LNCaP clone FGC (cell line): Measurements from ENCODE around the gene WDR17.

Source experiments
- DNase-seq: peaks from one replicate; pipeline ENCODE4 v3.0.0-alpha.2; 2011; ENCODE audit warnings: low read depth
- H3K4me3 ChIP-seq: 2 replicates; pipeline ENCODE4 v1.5.1; 2011; ENCODE audit warnings: mild to moderate bottlenecking, low read depth, low read length, control low read depth
- CTCF ChIP-seq: IDR thresholded peaks from 2 replicates; pipeline ENCODE4 v1.5.1; 2012; ENCODE audit warnings: mild to moderate bottlenecking; ENCODE audit not compliant: control insufficient read depth, insufficient read depth; ENCODE audit errors: extremely low read depth

Gene WDR17

GRCh38 chr4:176084769-176085168, 19.1 kb downstream of the WDR17 start:
- no peak overlapping the region for H3K4me3 ChIP-seq

DNA sequence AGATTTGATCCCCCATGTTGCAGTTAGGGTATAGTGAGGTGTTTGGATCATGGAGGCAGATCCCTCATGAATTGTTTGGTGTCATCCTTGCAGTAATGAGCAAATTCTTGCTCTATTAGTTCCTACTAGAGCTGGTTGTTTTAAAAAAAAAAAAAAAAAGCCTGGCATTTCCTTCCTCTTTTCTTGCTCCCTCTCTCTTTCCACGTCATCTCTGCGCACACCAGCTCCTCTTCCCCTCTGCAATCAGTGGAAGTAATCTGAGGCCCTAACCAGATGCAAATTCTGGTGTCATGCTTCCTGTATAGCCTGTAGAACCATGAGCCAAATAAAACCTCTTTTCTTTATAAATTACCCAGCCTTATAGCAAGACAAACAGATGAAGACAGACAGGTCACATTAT, 24.5 kb downstream of the WDR17 start:
- no peak overlapping the region for H3K4me3 ChIP-seq
- TF ChIP-seq CTCF: no peak
- no peak for DNase-seq

More at GRCh38 chr4:176084769-176085168, 19.1 kb downstream of the WDR17 start:
- no peak for DNase-seq
- TF ChIP-seq CTCF: no peak

DNA sequence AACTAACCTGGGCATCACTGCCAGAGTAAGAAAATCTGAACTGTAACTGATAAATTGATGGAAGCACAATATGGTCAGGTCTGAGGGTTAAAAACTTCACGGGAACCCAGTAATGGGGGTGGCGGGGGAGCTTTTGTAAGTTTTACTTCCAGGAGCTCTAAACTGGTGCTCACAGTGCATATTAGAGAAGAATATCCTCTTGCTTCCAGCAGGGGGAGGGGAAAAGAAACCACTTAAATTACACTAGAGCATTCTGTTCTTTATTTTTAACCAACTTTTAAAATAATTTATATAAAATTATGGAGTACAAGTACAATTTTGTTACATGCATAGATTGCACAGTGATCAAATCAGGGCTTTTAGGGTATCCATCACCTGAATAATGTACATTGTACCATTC, 33.7 kb downstream of the WDR17 start:
- H3K4me3 ChIP-seq: no peak overlapping the region
- TF ChIP-seq CTCF: no peak
- no peak for DNase-seq

GRCh38 chr4:176102414-176103063, 36.9 kb downstream of the WDR17 start:
- TF ChIP-seq CTCF: no peak
- no peak overlapping the region for H3K4me3 ChIP-seq
- DNase-seq: no peak

- DNase-seq: no peak
- TF ChIP-seq CTCF: no peak
- H3K4me3 ChIP-seq: no peak overlapping the region
These were observed 42.1 kb downstream of the WDR17 start for GRCh38 chr4:176107695-176108094.

DNA sequence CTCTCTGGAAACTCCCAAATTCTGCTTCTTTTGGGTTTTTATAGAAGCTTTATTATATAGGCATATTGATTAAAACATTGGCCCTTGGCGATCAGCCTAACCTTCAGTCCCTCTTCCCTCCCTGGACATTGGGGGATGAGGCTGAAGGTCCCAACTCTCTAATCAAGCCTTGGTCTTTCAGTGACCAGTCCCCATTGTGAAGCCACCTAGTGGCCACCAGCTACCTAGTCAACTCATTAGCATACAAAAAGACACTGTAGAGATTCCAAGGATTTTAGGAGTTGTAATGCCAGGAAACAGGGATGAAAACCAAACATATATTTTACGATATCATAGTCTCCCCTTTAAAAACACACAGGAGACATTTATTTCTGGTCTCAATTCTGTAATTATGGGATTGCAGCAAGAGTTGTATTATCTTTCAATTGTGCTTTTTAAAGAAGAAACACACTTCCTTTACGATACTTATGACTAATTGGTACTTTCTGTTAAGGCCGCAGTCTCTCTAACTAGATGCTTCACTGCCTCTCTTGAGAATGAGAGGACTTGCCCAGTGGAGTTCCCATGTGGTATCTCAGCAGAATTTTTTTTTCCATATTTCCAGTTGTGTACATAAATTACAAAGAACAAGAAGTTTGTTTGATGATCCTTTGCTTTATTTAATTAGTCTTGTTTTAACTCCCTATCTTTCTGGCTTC, 58.2 kb downstream of the WDR17 start:
- TF ChIP-seq CTCF: peak; percentile 68
- no peak for DNase-seq
- H3K4me3 ChIP-seq: no peak overlapping the region
